PC-9 (cell line): ENCODE results near the gene CBX5.

ENCODE experiments used
- EZH2 ChIP-seq: fragments of 200-600 bp; sonication (generic); IDR thresholded peaks from 2 replicates; pipeline ENCODE4 v1.8.0; 2017; ENCODE audit warnings: antibody characterized with exemption, low read depth
- TF ChIP-seq, protein P1 (sequence below): fragments of 200-600 bp; sonication (generic); conservative IDR thresholded peaks from 2 replicates; pipeline ENCODE4 v1.6.1; 2017; ENCODE audit warnings: mixed run types, antibody characterized with exemption, mild to moderate bottlenecking, moderate library complexity

DNA sequence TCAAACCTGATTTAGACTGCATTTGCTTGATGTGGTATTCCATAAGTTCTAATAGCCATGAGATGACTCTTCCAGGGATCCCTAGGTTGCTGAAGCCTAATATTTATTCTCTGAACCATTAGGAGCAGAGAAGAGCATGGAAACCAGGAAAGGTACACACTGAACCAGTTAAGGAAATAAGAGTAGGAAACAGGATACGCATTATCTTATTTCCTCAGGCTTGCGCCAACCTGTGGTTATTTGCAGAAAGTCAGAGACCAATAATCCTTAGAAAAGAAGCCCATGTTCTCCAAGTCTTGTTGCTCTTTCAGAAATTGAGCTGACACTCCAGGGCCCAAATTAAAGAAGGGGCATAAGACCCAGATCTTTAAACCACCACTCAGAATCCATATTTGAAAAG is 49.4 kb downstream of the CBX5 start:
- TF ChIP-seq, protein P1, sequence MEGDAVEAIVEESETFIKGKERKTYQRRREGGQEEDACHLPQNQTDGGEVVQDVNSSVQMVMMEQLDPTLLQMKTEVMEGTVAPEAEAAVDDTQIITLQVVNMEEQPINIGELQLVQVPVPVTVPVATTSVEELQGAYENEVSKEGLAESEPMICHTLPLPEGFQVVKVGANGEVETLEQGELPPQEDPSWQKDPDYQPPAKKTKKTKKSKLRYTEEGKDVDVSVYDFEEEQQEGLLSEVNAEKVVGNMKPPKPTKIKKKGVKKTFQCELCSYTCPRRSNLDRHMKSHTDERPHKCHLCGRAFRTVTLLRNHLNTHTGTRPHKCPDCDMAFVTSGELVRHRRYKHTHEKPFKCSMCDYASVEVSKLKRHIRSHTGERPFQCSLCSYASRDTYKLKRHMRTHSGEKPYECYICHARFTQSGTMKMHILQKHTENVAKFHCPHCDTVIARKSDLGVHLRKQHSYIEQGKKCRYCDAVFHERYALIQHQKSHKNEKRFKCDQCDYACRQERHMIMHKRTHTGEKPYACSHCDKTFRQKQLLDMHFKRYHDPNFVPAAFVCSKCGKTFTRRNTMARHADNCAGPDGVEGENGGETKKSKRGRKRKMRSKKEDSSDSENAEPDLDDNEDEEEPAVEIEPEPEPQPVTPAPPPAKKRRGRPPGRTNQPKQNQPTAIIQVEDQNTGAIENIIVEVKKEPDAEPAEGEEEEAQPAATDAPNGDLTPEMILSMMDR, result no peak
- no peak for TF ChIP-seq EZH2
